Muscle of back (tissue), 11 donors: ENCODE measurements around the gene TMED8. TPM values are rescaled to one million over a fixed set of nuclear protein-coding genes. Genes with fewer than 3 reads are reported as not detected.

Experiments used
- DNase-seq, 3 donors: peaks; one replicate each; pipeline versions ENCODE4 v3.0.0 to v3.0.0-alpha.2; 2013
- polyA plus RNA-seq, 10 donors: library from polyadenylated mRNA; unstranded; fragments of 120-200 nt; gene quantifications; one replicate each; pipeline ENCODE4 v1.2.1, GENCODE V29; 2013; ENCODE audit not compliant: insufficient read length in 10 of 10

TMED8 gene
- polyA plus RNA-seq, 10 donors: 4.2 to 8.1 (median 6.2) TPM

DNA sequence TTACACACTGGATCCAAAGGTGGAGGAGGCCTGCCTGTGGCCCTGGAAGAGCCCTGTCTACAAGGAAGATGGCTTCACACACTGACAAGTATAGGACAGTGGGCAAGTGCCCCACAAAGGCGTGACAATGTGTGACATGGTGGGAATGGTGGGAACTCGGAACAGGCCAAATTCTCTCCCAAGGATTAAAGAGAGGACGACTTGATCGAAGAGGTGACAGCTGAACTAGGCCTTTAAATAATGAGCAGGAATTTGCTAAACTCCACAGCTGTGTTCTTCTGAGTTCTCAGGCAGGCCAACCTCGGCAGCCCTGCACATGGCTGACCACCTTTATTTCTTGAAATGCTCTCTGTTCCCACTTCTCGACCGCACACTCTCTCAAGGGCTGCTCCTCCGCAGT is 80.0 kb downstream of the TMED8 start:
- DNase-seq: no peak

DNA sequence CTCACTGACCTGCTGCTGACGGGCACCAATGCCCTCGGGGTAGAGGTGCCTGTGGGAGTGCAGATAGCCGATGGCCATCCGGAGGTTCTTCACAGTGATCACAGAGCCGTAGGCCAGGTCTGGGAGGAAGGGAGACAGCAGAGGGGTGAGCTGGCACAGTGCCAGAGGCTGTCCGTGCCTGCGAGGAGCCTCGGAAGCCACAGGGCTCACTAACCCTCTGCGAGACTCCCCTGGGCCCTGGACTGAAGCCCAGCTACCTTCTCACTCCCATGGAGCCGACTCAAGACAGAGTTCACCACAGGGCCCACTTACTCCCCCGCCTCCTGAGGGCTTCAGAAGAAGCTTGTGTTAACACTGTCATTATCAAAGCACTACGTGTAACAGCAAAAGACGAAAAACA is 80.7 kb downstream of the TMED8 start:
- DNase-seq: no peak

DNA sequence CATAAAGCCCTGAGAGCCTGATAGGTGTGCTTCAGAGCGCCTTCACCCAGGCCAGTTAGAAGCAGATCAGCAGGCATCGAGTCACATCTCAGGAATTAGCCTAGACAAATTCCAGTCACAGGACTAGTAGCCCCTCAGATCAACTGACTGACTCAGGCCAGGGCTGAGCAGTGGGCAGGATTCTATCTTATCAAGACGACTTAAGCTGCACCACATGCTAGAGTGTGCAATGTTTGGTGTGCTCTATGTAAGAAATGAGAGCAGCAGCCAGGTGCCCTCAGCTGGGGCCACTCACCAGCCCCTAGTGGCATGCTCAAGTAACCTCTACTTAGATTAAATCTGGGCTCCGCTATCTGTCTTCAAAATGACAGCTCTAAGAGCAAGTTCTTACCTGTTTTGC is 86.2 kb downstream of the TMED8 start:
- no peak for DNase-seq

DNA sequence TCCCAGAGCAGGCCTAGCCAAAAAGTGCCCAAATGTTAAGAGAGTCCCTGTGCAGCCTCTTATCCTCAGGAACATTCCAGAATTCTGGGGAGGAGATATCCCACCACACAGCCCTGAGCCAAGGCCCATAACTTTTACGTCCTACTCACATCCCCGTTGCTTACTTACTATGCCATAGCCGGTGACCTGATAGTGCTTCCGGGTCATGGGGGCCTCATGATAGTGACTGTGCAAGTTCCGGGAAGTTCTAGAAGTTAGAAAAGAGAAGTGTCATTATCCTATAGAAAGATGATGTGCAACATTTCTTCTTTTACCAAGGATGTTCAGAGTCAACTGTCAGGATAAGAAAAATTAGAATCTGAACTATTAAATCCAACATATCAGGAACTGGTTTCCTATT is 90.3 kb downstream of the TMED8 start:
- DNase-seq: no peak

Other genes with a start within 250 kb of the TMED8 start
- gene ZDHHC22, start 235.3 kb downstream of the TMED8 start, polyA plus RNA-seq: under 1 TPM; 0.36 to 0.76 (median 0.52) TPM
- 1 to 10 TPM in 4 of 10 donors, under 1 TPM in 6; 0.35 to 2.5 (median 0.84) TPM for gene TMEM63C, start 195.3 kb downstream of the TMED8 start, polyA plus RNA-seq
- gene NGB, start 105.9 kb downstream of the TMED8 start, polyA plus RNA-seq: not detected
- gene POMT2, start 56.2 kb downstream of the TMED8 start, polyA plus RNA-seq: 10 to 100 TPM; 15.3 to 34.0 (median 28.2) TPM
- 10 to 100 TPM; 16.9 to 27.7 (median 21.5) TPM for gene GSTZ1, start 56.1 kb downstream of the TMED8 start, polyA plus RNA-seq
- under 1 TPM; 0.09 to 0.75 (median 0.51) TPM for gene SAMD15, start 285 bp upstream of the TMED8 start, polyA plus RNA-seq
- under 1 TPM; 0.11 to 0.68 (median 0.29) TPM for gene NOXRED1, start 46.4 kb upstream of the TMED8 start, polyA plus RNA-seq
- 10 to 100 TPM; 18.2 to 27.9 (median 22.3) TPM for gene VIPAS39, start 80.5 kb upstream of the TMED8 start, polyA plus RNA-seq
- gene AHSA1, start 81.0 kb upstream of the TMED8 start, polyA plus RNA-seq: 100 to 1,000 TPM; 109 to 155 (median 131) TPM
- gene ISM2, start 121.7 kb upstream of the TMED8 start, polyA plus RNA-seq: 1 to 10 TPM in 1 of 10 donors, under 1 TPM in 7, not detected in 2; 0.09 to 1.4 (median 0.15) TPM
- 10 to 100 TPM; 13.9 to 21.8 (median 19.5) TPM for gene SPTLC2, start 239.5 kb upstream of the TMED8 start, polyA plus RNA-seq